IMR-90 (cell line): ENCODE data around the gene DNAJC3. TPM values are rescaled to one million over a fixed set of nuclear protein-coding genes. Genes with fewer than 3 reads are reported as not detected.

Experiments
- microRNA-seq, 2 experiments: library from miRNA; stranded (forward) in 1 of 2; unstranded in 1 of 2; fragments of 10-50 nt in 1 of 2; fragments of <30 nt in 1 of 2; gene quantifications in 1 of 2; microRNA quantifications in 1 of 2; one replicate each; pipeline versions ENCODE3 to v1.1.0; 2013 to 2020; ENCODE audit not compliant: insufficient read depth in 1 of 2, insufficient read length in 1 of 2, unreplicated experiment in 1 of 2
- polyA plus RNA-seq, 3 experiments: library from polyadenylated mRNA; depleted of rRNA; stranded (reverse); fragments of >200 nt; gene quantifications; 2 replicates each; pipeline ENCODE4 v1.2.3, GENCODE V29; 2012; ENCODE audit warnings: low replicate concordance in 1 of 3
- small RNA-seq, 5 experiments: library from RNA; depleted of rRNA; stranded (forward); fragments of <200 nt; gene quantifications; one replicate each; pipeline ENCODE3, GENCODE V24; 2012
- total RNA-seq: library from RNA; depleted of rRNA; stranded (reverse); fragments of >200 nt; gene quantifications from 2 replicates; pipeline ENCODE4 v1.2.3, GENCODE V29; 2012; rRNA removed

Gene DNAJC3
- total and polyA plus RNA-seq, 2 of the 4 experiments (the other 2 are of a cell fraction), result 10.7 to 28.5 TPM

Small RNAs within 50 kb of the gene (microRNA-seq; reads per million reads assigned to microRNA genes)
- not detected for gene HMGN1P24 (ENCODE audit: insufficient read depth, insufficient read length)

Small RNAs within 50 kb of the gene (small RNA-seq; reads per million reads assigned to genes)
- 0 reads per million in 5 experiments for gene HMGN1P24

Other genes with a start within 250 kb of the DNAJC3 start
- not detected in 2 replicates for gene CLDN10, start 124.4 kb upstream of the DNAJC3 start, total RNA-seq
- gene CLDN10, start 124.4 kb upstream of the DNAJC3 start, polyA plus RNA-seq (2012; rRNA removed), result not detected in 2 replicates
- 12.2 and 16.9 TPM in 2 replicates for gene DZIP1, start 32.4 kb upstream of the DNAJC3 start, total RNA-seq
- gene DZIP1, start 32.4 kb upstream of the DNAJC3 start, polyA plus RNA-seq (2012; rRNA removed), result 13.1 and 15.9 TPM in 2 replicates